NOMO-1 treated with DMSO at 0.1 percent for 48 hours (cell line): ENCODE measurements around the gene SNX25.
A peak's percentile ranks its signal among the peaks of the same experiment; 100 is the strongest.
"Not testable (repeated sequence)": the region's sequence is repeated elsewhere in the genome, so short reads cannot be mapped to it uniquely, and the experiment has no call there.

Experiments
- DNase-seq: peaks from one replicate; lab custom pipeline; 2025; ENCODE audit not compliant: unreplicated experiment; lab: John Stamatoyannopoulos, UW

SNX25 gene

DNA sequence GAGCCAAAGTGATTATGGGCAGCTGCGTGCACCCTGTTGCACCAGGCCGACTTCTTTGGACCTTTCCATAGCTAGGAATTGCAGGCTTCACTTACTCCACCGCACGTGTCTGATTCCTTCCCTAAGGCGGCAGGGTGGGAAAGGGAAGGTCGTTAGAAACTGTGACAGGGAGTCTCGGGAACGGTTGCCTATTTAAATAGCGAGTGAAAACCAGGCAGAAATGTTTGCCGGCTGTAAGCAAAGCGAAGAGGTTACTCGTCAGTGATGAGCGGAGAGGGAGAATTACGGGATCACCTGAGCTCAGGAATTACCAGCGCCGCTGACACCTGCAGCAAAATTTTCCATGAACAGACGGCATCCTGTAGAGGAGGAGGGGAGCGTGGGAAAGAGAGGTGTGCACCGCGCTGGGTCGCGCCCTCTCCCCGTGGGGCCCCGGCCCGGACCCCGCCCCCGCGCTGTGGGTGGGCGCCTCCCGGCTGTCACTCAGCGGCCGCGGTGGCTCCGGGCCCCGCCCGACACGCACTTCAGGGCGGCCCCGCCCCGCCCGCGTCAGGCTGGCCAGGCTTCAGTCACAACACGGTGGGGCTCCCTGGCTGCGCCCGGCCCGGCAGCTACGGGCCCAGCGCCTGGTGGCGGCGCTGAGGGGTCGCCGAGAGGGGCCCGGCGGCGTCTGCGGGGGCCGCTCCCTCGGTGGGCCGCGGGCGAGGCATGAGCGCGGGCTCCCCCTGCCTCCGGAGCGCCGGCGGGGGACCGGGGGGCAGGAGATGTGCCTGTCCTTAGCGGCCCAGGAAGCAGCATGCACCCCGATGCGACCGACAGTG lies at the start of gene SNX25:
SNX25 (plus strand) TSS at position 568 of the 821 bp plus-strand sequence; CDS start at position 797, 229 bp downstream.
- DNase-seq, result peak; percentile 49

DNA sequence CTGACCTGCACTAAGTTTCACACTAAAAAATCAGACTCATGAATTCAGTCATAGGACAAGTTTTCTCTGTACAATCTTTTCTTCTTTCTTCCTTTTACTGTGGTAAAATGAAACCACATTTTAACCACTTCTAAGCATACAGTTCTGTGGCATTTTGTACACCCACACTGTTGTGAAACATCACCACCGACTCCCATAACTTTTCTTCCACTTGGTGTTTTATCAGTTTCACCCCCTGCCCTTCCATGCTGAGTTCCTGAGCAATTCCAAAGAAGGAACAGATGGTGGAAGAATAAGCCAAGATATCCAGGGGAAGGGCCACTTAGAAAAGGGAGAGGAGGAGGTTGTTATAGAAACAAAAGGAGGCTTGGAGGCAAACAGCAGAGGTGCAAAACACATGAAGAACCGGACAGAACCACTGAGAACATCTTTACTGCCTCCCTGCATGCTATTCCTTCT lies 43.8 kb upstream of the SNX25 start:
- DNase-seq, result peak; percentile 42

DNA sequence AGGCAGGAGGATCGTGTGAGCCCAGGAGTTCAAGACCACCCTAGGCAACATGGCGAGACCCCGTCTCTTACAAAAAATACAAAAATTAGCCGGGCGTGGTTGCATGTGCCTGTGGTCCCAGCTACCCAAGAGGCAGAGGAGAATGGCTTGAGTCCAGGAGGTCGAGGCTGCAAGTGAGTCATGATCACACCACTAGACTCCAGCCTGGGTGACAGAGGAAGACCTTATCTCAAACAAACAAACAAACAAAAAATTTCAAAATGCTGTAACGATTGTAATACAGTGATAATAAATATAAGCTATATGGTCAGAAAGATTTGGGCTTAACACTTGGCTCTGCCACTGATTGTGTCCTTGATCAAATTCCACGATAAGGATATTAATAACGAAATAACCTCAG lies 42.2 kb upstream of the SNX25 start:
- DNase-seq, result no peak

DNA sequence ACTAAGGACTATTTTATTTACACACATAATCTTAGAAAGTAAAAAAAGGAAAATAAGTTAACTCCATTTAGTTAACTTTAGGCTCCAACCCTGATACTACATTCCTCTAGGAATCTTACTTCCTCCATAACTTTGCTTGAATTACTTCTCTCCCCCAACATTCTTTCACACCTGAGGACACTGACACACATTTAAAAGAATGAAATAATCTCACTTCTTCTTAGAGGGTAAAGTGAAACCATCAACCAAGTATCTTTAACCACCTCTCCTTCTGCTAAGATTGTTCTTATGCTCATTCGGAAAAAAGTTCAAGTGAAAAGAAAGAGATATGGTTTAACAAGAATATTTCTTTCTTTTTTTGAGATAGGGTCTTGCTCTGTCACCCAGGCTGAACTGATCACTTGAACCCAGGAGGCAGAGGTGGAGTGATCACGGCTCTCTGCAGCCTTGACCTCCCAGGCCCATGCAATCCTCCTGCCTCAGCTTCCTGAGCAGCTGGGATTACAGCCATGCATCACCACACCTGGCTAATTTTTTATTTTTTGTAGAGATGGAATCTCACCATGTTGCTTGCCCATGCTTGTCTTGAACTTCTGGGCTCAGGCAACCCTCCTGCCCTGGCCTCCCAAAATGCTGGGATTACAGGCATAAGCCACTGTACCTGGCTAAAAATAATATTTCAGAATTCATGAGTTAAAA lies 37.9 kb upstream of the SNX25 start:
- no peak for DNase-seq

DNA sequence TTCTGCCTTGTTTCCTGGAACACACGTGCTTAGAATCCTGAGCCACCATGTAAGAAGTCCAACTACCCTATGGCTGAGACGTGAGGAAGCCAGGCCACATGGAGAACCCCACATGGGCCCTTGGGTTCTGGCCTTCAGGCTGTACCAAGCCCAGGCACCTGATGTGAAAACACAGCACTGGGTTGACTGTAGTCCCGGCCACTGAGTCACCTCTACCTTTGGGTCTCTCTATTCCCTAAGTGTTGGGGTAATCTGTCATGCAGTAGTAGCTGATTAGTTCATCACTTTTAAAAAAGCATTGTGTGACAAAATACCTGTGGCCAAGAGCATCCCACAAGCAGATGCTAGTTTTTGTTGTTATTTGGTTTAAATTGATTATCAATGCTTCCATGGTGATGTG lies 29.9 kb upstream of the SNX25 start:
- no peak for DNase-seq

DNA sequence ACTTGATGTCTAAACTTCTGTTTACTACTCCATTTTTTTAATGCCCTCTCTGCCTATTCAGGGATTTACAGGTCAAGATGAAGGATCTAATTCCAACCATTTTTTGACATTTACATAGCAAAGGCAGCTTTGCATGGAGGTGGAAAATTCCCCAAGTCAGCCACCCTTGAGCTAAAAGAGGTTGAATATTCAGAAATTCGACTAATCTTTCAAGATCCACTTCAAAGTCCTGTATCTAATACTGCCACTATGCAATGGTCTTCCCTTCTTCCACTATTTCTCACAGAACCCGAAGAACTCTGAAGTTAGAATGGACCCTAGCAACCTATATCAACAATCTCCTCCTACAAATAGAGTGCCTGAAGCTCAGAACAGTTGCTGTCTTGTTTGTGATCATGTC lies 27.2 kb upstream of the SNX25 start:
- DNase-seq, result no peak

DNA sequence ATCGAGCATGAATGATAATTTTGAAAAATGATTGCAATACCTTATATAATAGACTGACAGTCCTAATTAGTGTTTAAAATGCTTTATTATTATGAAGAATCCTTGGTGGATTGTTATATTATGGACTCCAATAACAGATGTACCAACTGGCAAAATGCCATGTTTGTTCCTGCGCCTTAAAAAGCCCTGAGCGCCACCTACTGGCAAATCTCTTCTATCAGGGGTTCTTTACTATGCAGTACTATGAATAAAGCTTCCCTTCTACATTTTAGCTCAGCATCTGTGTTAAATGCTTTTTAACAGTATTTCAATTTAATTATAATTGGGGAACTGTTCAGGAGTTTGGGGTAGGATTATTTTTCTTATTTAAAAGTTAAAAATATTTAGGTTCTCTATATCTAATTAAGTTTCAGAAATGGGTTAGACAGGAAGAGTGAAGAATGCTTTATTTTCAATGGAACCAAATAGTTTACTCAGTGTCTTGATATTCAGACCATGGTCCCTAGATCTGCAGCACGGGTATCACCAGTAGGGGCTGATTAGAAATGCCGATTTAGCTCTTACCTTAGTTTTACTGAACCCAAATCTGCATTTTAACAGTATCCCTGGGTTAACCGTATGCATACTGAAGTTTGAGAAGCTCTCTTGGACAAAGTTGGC lies 25.6 kb upstream of the SNX25 start:
- peak; percentile 80 for DNase-seq

DNA sequence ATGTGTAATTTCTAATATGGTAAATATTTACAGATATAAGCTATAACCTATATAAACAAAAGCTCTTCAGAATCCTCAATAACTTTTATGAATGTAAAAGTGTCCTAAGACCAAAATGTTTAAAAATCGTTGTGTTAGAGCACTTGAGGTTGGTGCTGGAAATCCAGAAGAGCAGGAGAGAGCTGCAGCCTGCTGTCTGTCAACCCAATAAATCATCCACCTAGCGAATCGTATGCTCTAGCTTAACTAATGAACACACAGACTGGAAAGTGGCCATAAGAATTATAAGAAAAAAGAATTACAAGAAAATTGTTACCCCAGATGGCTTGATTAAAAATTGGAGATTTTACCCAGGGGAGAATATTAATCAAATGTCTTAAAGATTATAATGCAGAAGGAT lies 22.6 kb upstream of the SNX25 start:
- DNase-seq, result no peak

DNA sequence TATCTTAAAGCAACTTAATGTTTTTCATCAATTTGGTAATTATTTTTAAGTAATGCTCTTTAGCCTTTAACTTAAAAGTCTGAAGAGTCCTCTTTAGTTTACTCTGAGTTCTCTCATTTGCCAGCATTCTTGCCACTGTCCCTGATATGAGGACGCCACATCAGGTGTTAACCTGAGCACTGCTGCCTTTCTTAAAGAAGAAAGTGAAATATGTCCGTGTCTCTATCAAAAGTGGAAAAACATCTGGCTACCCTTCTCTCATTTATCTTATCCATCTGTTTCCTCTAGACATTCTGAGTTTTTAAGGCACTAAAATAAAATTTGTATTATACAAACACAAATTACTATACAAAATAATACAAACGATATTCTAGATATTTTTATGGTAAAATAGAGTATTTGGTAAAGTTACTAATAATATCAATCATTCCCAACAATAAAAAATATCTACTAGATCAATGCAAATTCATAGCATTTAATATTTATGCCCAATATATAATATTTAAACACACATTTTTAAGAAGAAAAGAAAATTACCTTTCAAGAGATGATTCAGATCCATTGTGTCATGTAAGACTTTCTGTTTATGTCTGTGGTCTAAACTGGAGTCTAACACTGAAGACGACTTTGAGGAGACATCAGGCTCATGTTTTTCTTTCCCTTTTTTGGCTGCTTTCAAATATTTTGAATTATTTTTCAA lies 19.6 kb upstream of the SNX25 start:
- DNase-seq, result no peak

DNA sequence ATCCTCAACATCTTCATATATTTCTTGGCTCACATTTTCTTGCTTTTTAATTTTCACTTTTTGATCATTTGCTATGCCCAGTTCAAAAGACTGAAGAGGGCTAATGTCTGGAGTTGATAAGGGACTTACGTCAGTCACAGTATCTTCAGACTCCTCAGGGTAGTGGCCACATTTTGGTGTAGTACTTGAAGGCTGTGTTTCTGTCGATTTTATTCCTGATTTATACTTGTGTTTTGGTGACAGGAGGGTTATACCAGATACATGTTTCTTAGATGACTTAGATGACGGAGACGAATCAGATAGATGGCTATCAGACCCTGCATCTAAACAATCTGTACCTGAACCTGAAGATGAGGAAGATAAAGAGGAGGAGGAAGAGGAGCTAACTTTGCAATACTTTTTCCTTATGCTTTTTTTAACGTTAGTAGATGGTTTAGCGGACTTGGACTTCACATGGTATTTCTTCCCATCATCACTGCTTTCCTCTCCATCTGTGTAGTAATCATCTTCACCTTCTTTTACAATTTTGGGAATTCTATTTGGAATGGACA lies 19.0 kb upstream of the SNX25 start:
- DNase-seq, result no peak

DNA sequence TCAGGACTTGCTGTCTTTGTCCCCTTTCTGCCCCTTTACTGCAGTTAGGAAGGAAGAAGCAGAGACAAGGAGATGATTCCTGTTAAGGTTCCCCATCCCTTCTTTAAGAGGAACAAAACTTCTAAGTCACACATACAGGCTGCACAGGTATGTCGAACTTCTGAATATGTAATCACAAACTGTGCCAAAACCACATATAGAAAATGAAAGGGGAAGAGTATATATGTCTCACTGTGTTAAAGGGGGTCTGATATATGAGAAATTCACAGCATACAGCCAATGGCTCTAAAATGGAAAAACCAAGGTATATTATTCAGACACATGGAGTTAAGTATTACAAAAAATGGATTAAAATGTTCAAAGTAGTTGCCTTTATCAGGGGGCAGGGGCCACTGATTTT lies 17.3 kb upstream of the SNX25 start:
- DNase-seq, result peak; percentile 5

DNA sequence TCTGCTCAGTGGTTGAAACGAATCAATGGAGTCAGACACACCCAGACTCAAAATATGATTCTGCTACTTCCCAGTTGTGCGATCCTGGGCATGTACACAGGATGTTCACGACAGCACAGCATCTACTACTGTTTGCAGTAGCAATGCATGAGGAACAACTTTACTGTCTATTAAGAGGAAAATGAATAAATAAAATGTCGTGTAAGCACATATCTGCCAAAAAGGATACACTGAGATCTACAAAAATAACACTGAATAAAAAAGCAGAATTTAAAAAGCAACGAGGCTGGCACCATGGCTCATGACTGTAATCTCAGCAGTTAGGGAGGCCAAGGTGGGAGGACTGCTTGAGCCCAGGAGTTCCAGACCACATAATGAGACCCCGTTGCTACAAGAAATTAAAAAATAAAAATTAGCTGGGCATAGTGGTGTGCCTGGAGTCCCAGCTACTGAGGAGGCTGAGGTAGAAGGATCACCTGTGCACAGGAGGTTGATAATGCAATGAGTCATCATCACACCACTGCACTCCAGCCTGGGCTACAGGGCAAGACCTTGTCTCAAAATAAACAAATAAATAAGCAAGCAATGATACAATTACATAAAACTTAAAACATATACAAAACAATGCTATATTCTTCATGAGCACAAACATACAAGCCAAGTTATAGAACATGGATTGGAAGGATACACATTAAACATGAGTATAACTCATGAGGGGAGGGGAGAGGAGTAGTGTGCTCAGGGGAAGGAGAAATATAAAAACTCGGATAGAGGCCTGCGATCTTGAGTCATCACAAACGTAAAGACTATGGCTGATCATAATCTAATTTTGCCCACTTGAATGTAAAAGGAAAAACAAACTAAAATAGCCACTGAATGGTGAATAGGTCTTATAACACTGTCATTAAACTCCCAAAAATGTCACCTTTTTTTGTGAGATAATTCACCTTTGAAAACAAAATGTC lies 14.2 kb upstream of the SNX25 start:
- no peak for DNase-seq

DNA sequence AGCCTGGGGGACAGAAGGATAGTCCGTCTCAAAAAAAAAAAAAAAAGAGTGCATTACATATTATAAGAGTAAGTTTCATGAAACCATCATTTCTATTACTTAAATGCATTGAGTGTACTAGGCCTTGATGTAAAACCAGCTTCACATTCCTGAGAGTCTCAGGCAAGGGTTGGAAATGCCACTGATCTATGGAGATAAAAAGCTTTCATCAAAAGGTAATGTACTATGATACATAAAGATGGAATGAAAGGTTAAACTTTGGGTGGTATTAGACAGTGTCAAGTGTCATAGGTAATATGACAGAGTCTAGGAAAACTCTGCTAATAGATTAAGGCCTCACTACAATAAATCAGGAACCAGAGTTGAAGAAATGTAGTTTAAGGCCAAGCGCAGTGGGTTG lies 13.0 kb upstream of the SNX25 start:
- no peak for DNase-seq

DNA sequence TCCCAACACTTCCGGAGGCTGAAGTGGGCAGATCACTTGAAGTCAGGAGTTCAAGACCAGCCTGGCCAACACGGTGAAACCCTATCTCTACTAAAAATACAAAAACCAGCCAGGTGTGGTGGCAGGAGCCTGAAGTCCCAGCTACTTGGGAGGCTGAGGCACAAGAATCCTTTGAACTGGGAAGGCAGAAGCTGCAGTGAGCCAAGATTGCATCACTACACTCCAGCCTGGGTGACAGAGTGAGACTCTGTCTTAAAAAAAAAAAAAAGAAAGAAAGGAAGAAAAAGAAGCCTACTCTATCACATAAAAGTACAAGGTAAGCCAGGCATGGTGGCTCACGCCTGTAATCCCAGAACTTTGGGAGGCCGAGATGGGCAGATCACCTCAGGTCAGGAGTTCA lies 11.2 kb upstream of the SNX25 start:
- not testable (repeated sequence) for DNase-seq

DNA sequence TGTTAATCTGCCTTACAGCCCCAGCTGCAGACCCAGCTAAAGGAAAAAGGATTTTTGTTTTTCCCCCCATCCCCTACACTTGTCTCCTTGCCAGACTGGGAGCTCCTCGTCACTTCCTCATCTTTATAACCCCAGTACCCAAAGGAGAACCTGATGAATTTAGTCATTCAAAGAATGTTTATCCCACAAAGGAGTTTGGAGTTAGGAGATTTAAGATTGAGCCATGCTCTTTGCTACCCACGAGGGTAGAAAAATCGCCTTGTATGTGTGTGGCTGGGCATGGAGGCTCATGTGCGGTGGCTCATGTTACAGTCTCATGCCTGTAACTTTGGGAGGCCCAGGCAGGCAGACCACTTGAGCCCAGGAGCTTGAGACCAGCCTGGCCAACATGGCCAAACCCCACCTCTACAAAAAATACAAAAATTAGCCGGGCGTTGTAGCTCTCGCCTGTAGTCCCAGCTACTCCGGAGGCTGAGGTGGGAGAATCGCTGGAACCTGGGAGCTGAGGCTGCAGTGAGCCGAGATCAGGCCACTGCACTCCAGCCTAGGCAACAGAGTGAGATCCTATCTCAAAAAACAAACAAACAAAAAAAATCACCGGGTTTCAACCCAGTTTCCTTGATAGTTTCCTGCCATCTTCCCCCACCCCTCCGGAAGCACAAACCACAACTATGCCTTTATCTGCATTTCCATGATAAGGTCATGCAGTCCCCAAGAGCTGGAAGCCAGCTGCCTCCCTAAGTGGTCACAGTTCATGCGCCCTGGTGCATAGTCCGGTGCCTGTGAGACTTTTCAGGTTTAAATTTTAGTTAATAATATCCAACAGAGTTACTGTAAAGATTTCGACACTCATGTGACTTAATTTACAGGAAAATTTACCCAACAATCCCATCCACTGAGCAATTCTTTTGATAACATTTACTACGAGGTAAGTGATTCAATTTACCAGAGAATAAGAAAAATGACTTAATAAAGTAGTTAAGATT lies 7.1 kb upstream of the SNX25 start:
- no peak for DNase-seq

DNA sequence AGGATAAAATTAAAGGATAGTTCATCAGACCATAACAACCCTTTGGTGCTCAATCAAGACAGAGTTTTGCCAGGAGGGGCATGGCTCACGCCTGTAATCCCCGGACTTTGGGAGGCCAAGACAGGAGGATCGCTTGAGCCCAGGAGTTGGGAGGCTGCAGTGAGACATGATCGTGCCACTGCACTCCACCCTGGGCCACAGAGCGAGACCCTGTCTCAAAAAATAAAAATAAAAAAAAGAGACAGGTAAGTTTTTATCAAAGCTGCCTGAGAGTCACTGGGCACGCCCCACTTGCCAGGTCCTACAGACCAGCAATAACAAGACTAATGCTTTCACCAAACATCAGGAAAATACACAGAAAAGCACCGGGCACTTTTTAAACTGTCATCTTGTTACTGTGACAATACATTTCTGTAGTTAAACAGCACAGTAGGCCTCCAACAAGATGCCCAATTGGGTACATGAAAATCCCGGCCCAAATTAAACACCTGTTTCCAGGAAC lies 6.4 kb upstream of the SNX25 start:
- DNase-seq, result no peak

DNA sequence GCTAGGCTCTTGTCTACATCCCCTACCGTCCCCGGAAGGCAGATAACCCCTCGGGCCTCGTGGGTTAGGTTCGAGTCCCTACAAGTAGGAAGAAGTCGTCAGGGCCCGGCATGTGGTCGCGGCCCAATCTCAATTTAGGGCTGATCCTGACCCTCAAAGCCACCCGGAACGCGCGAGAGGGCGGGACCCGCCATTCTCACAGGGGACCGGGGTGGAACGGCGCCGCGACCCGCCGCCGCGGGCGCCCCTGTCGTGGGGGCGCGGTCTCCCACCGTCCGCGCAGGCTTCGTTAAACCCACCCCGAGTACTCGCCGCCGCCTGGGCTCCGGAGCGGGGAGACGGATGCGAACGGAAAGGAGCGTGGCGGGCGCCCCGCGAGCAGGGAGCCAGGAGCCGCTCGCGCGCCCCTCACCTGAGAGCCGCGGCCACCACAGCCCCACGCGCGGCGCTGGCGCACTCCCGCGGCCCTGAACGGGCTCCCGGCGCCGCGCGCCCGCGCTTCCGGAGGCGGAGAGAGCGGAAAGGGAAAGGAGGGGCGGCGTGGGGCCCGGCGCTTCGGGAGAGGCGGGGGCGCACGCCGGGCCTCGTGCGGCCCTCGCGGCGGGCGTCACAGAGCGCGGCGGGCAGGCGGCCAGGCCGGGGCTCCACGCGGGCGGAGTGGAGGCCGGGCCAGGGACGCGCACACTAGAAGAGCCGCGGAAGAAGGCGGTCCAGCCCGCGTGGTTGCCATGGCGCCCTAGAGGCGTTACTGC lies 5.7 kb upstream of the SNX25 start, which contains the start of gene CFAP97:
CFAP97 (minus strand) TSS at position 515 of the 752 bp plus-strand sequence. CDS start 12,804 bp downstream, outside the sequence.
- DNase-seq, result peak; percentile 91
